Stimulated activated naive CD8-positive, alpha-beta T cell treated with anti-CD3 and anti-CD28 coated beads, Interleukin-15, amount 100 ng/mL, for 72 hours (primary cell): ENCODE data around the gene GOSR2.
"Not testable (repeated sequence)": the region's sequence is repeated elsewhere in the genome, so short reads cannot be mapped to it uniquely, and the experiment has no call there.

Source experiments
- ATAC-seq: fragments of 150-1000 bp; cut with Tn5 transposase; 2 replicates; pipeline ENCODE4 v1.10.0; 2021; ENCODE audit warnings: mild to moderate bottlenecking, moderate library complexity
- DNase-seq, 2 donors: peaks; one replicate each; pipeline ENCODE4 v3.0.0; 2021 to 2022
- H3K27ac Mint-ChIP-seq, 2 donors: one replicate each; pipeline ENCODE4 v1.8.0; 2022; ENCODE audit warnings: mild to moderate bottlenecking in 2 of 2, mixed read lengths in 2 of 2, moderate library complexity in 2 of 2
- H3K27me3 Mint-ChIP-seq: one replicate; pipeline ENCODE4 v1.8.0; 2022; ENCODE audit warnings: mixed read lengths
- H3K4me1 Mint-ChIP-seq: one replicate; pipeline ENCODE4 v1.8.0; 2022; ENCODE audit warnings: mild to moderate bottlenecking, mixed read lengths
- H3K4me3 Mint-ChIP-seq, 2 donors: one replicate each; pipeline ENCODE4 v1.8.0; 2022; ENCODE audit warnings: mild to moderate bottlenecking in 2 of 2, mixed read lengths in 2 of 2, moderate library complexity in 1 of 2
- H3K9me3 Mint-ChIP-seq, 2 donors: one replicate each; pipeline ENCODE4 v1.8.0; 2022; ENCODE audit warnings: mixed read lengths in 2 of 2

GOSR2 gene

GRCh38 chr17:46979147-46979863, 56.3 kb downstream of the GOSR2 start, which contains the start of gene RPRML:
Gene RPRML (minus strand): TSS chr17:46979253. CDS start chr17:46979007, 246 bp downstream.
- H3K27me3 Mint-ChIP-seq, result peaks cover 55% of the 10 kb centered on the region
- no peak within 1 kb of the TSS for H3K27ac Mint-ChIP-seq
- ATAC-seq (peak; percentile 74), DNase-seq (peak; percentile 22 to 29)
- peak within 1 kb of the TSS; percentile 84 to 88 for H3K4me3 Mint-ChIP-seq
- H3K9me3 Mint-ChIP-seq, result no peaks in the 10 kb centered on the region
- peaks cover 18% of the 10 kb centered on the region for H3K4me1 Mint-ChIP-seq

- H3K27ac Mint-ChIP-seq, result no peak overlapping the region
- peaks cover 18% of the 10 kb centered on the region for H3K4me1 Mint-ChIP-seq
- H3K9me3 Mint-ChIP-seq, result no peaks in the 10 kb centered on the region
- H3K4me3 Mint-ChIP-seq, result no peak overlapping the region
- ATAC-seq (no peak), DNase-seq (no peak)
- peaks cover 34% of the 10 kb centered on the region for H3K27me3 Mint-ChIP-seq
These were observed 59.6 kb downstream of the GOSR2 start for GRCh38 chr17:46982577-46982976.

- H3K27me3 Mint-ChIP-seq, result peaks cover 24% of the 10 kb centered on the region
- no peak overlapping the region for H3K27ac Mint-ChIP-seq
- no peaks in the 10 kb centered on the region for H3K9me3 Mint-ChIP-seq
- DNase-seq (no peak), ATAC-seq (no peak)
- peaks cover 9% of the 10 kb centered on the region for H3K4me1 Mint-ChIP-seq
- no peak overlapping the region for H3K4me3 Mint-ChIP-seq
These were observed 60.8 kb downstream of the GOSR2 start for GRCh38 chr17:46983782-46984181.

- no peak overlapping the region for H3K27ac Mint-ChIP-seq
- no peak for ATAC-seq
- H3K4me1 Mint-ChIP-seq, result peaks cover 7% of the 10 kb centered on the region
- peaks cover 22% of the 10 kb centered on the region for H3K27me3 Mint-ChIP-seq
- no peak overlapping the region for H3K4me3 Mint-ChIP-seq
- no peak for DNase-seq
- H3K9me3 Mint-ChIP-seq, result no peaks in the 10 kb centered on the region
These were observed 61.4 kb downstream of the GOSR2 start for GRCh38 chr17:46984341-46984740.

GRCh38 chr17:46984892-46985291, 61.9 kb downstream of the GOSR2 start:
- Mint-ChIP-seq H3K27me3 (peaks cover 16% of the 10 kb centered on the region), H3K4me3 (no peak overlapping the region), H3K9me3 (no peaks in the 10 kb centered on the region), H3K4me1 (peaks cover 2% of the 10 kb centered on the region), H3K27ac (no peak overlapping the region)
- ATAC-seq (no peak), DNase-seq (no peak)

GRCh38 chr17:46986366-46986765, 63.4 kb downstream of the GOSR2 start:
- Mint-ChIP-seq H3K4me1 (no peaks in the 10 kb centered on the region), H3K27me3 (peaks cover 2% of the 10 kb centered on the region), H3K9me3 (no peaks in the 10 kb centered on the region), H3K4me3 (no peak overlapping the region), H3K27ac (no peak overlapping the region)
- DNase-seq, result no peak
- no peak for ATAC-seq

- not testable (repeated sequence) for ATAC-seq, H3K4me3 Mint-ChIP-seq, H3K27me3 Mint-ChIP-seq, DNase-seq, H3K9me3 Mint-ChIP-seq, H3K27ac Mint-ChIP-seq, H3K4me1 Mint-ChIP-seq
These were observed 65.0 kb downstream of the GOSR2 start for GRCh38 chr17:46987927-46988326.

- no peaks in the 10 kb centered on the region for H3K27me3 Mint-ChIP-seq
- DNase-seq (no peak), ATAC-seq (no peak)
- H3K4me3 Mint-ChIP-seq, result no peak overlapping the region
- no peaks in the 10 kb centered on the region for H3K9me3 Mint-ChIP-seq
- no peaks in the 10 kb centered on the region for H3K4me1 Mint-ChIP-seq
- peak overlapping the region in 1 of 2 donors; percentile 60 for H3K27ac Mint-ChIP-seq
These were observed 66.9 kb downstream of the GOSR2 start for GRCh38 chr17:46989637-46990431.

GRCh38 chr17:46991617-46992016, 68.7 kb downstream of the GOSR2 start:
- Mint-ChIP-seq H3K27ac (no peak overlapping the region), H3K4me1 (no peaks in the 10 kb centered on the region), H3K27me3 (no peaks in the 10 kb centered on the region), H3K9me3 (no peaks in the 10 kb centered on the region), H3K4me3 (no peak overlapping the region)
- ATAC-seq (no peak), DNase-seq (no peak)
